IMR-90 (cell line): ENCODE results near the gene RHBDD1. TPM values are rescaled to one million over a fixed set of nuclear protein-coding genes. Genes with fewer than 3 reads are reported as not detected.

Experiments
- ATAC-seq: fragments of 200-7000 bp; cut with Tn5 transposase; 2 replicates; pipeline ENCODE4 v1.9.1; 2020; ENCODE audit warnings: low read depth, mild to moderate bottlenecking, moderate library complexity
- BruUV-seq: library from RNA; stranded (reverse); fragments of 400-500 nt; replicated peaks from 2 replicates; lab custom pipeline; 2021; lab: Mats Ljungman, UMichigan
- CTCF ChIA-PET: fragments of 300-600 bp; formaldehyde crosslinking; extraction: SDS; loops from one replicate; lab custom pipeline; 2021; ENCODE audit warnings: antibody characterized with exemption; lab: Yijun Ruan, JAX
- POLR2A ChIA-PET: fragments of 300-600 bp; sonication (Branson Sonifier 250); formaldehyde crosslinking; loops from one replicate; lab custom pipeline; 2022; ENCODE audit warnings: antibody characterized with exemption; ENCODE audit not compliant: unreplicated experiment; lab: Charles Lee
- DNase-seq: peaks from one replicate; pipeline ENCODE4 v3.0.0; 2013
- H2AFZ ChIP-seq: replicated peaks from 2 replicates; pipeline ENCODE3; 2013; ENCODE audit warnings: low read length, mild to moderate bottlenecking; ENCODE audit not compliant: poor library complexity
- H2AK5ac ChIP-seq: 2 replicates; pipeline ENCODE4 v1.6.1; 2013; ENCODE audit warnings: low read depth, low read length, inconsistent platforms
- H2AK9ac ChIP-seq: replicated peaks from 2 replicates; pipeline ENCODE3; 2013; ENCODE audit warnings: mild to moderate bottlenecking, low read depth, low read length, moderate library complexity; ENCODE audit not compliant: poor library complexity
- H2BK120ac ChIP-seq: 2 replicates; pipeline ENCODE4 v1.6.1; 2013; ENCODE audit warnings: low read depth, low read length, inconsistent platforms
- H2BK15ac ChIP-seq: 3 replicates; pipeline ENCODE4 v1.6.1; 2013; ENCODE audit warnings: low read depth, low read length, inconsistent platforms
- H2BK20ac ChIP-seq: 2 replicates; pipeline ENCODE4 v1.6.1; 2013; ENCODE audit warnings: low read depth, mild to moderate bottlenecking, inconsistent platforms, low read length, moderate library complexity
- H2BK5ac ChIP-seq: 2 replicates; pipeline ENCODE4 v1.6.1; 2013; ENCODE audit warnings: mild to moderate bottlenecking, low read depth, low read length, inconsistent platforms; ENCODE audit not compliant: poor library complexity, severe bottlenecking
- H3K14ac ChIP-seq: replicated peaks from 2 replicates; pipeline ENCODE4 v1.6.1; 2013; ENCODE audit warnings: low read depth, low read length, inconsistent platforms
- H3K18ac ChIP-seq: 2 replicates; pipeline ENCODE4 v1.6.1; 2013; ENCODE audit warnings: low read depth, low read length, control low read depth
- H3K23ac ChIP-seq: 2 replicates; pipeline ENCODE4 v1.6.1; 2013; ENCODE audit warnings: low read depth, low read length, inconsistent platforms
- H3K27ac ChIP-seq: 2 replicates; pipeline ENCODE4 v1.5.1; 2013; ENCODE audit warnings: mild to moderate bottlenecking, control low read depth, low read length; ENCODE audit not compliant: insufficient read depth
- H3K27me3 ChIP-seq: 2 replicates; pipeline ENCODE4 v1.6.1; 2013; ENCODE audit warnings: low read length; ENCODE audit not compliant: control insufficient read depth, insufficient read depth
- H3K36me3 ChIP-seq: 2 replicates; pipeline ENCODE4 v1.6.1; 2013; ENCODE audit warnings: low read length, mixed read lengths; ENCODE audit not compliant: control insufficient read depth, insufficient read depth
- H3K4ac ChIP-seq: 2 replicates; pipeline ENCODE4 v1.6.1; 2013; ENCODE audit warnings: low read depth, low read length, inconsistent platforms
- H3K4me1 ChIP-seq: 2 replicates; pipeline ENCODE4 v1.6.1; 2013; ENCODE audit warnings: low read length, mixed read lengths; ENCODE audit not compliant: control insufficient read depth, insufficient read depth
- H3K4me2 ChIP-seq: 2 replicates; pipeline ENCODE4 v1.6.1; 2013; ENCODE audit warnings: low read depth, mild to moderate bottlenecking, control low read depth, low read length, moderate library complexity
- H3K4me3 ChIP-seq: 2 replicates; pipeline ENCODE4 v1.5.1; 2013; ENCODE audit warnings: low read depth, mild to moderate bottlenecking, control low read depth, low read length, moderate library complexity; ENCODE audit not compliant: insufficient read depth
- H3K56ac ChIP-seq: 2 replicates; pipeline ENCODE4 v1.6.1; 2013; ENCODE audit warnings: low read length, inconsistent platforms; ENCODE audit not compliant: insufficient read depth; ENCODE audit errors: extremely low read depth
- H3K79me1 ChIP-seq, 2 experiments: 2 replicates each; pipeline ENCODE4 v1.6.1; 2013; ENCODE audit warnings: low read length in 2 of 2, inconsistent platforms in 1 of 2, low read depth in 1 of 2
- H3K9ac ChIP-seq: 2 replicates; pipeline ENCODE4 v1.6.1; 2013; ENCODE audit warnings: low read depth, low read length, control low read depth
- H3K9me1 ChIP-seq: 2 replicates; pipeline ENCODE4 v1.6.1; 2013; ENCODE audit warnings: low read length, inconsistent platforms; ENCODE audit not compliant: insufficient read depth
- H3K9me3 ChIP-seq: 2 replicates; pipeline ENCODE4 v1.6.1; 2013; ENCODE audit warnings: low read length; ENCODE audit not compliant: control insufficient read depth, insufficient read depth
- H4K20me1 ChIP-seq: 2 replicates; pipeline ENCODE4 v1.6.1; 2013; ENCODE audit warnings: low read length, inconsistent platforms; ENCODE audit not compliant: insufficient read depth
- H4K5ac ChIP-seq: 2 replicates; pipeline ENCODE4 v1.6.1; 2013; ENCODE audit warnings: mild to moderate bottlenecking, low read depth, low read length, control low read depth
- H4K8ac ChIP-seq, 2 experiments: 2 replicates each; pipeline ENCODE4 v1.6.1; 2013; ENCODE audit warnings: low read depth in 2 of 2, low read length in 2 of 2, control low read depth in 1 of 2, inconsistent platforms in 1 of 2
- H4K91ac ChIP-seq: 2 replicates; pipeline ENCODE4 v1.6.1; 2013; ENCODE audit warnings: low read depth, low read length, inconsistent platforms; ENCODE audit not compliant: insufficient read depth
- BHLHE40 ChIP-seq: fragments of 150-350 bp; IDR thresholded peaks from 2 replicates; pipeline ENCODE4 v1.6.1; 2016; ENCODE audit warnings: mild to moderate bottlenecking, low read depth, low read length
- CEBPB ChIP-seq: IDR thresholded peaks from 2 replicates; pipeline ENCODE4 v1.6.1; 2012; ENCODE audit warnings: low read depth, low read length, improper control_type of control experiment
- CHD1 ChIP-seq: IDR thresholded peaks from 2 replicates; pipeline ENCODE4 v1.6.1; 2012; ENCODE audit warnings: low read depth, low read length, improper control_type of control experiment
- MAFK ChIP-seq: IDR thresholded peaks from 2 replicates; pipeline ENCODE4 v1.6.1; 2012; ENCODE audit warnings: low read depth, low read length, improper control_type of control experiment
- MAZ ChIP-seq: IDR thresholded peaks from 2 replicates; pipeline ENCODE4 v1.6.1; 2012; ENCODE audit warnings: low read depth, mild to moderate bottlenecking, low read length, improper control_type of control experiment, moderate library complexity, borderline replicate concordance
- MXI1 ChIP-seq: IDR thresholded peaks from 2 replicates; pipeline ENCODE4 v1.6.1; 2012; ENCODE audit warnings: low read depth, mild to moderate bottlenecking, low read length, moderate library complexity, borderline replicate concordance
- NFE2L2 ChIP-seq: fragments of 150-350 bp; IDR thresholded peaks from 2 replicates; pipeline ENCODE4 v1.6.1; 2016; ENCODE audit warnings: low read depth, mild to moderate bottlenecking, low read length
- RAD21 ChIP-seq: IDR thresholded peaks from 2 replicates; pipeline ENCODE4 v1.6.1; 2012; ENCODE audit warnings: low read length, improper control_type of control experiment
- WGBS, 2 experiments: methylation state at CpG; one replicate each; pipeline versions ENCODE4 v1.1.5 to v1.1.7; 2013; ENCODE audit warnings: missing lambda C conversion rate in 2 of 2; ENCODE audit not compliant: insufficient read length in 1 of 2; ENCODE audit errors: extremely low coverage in 2 of 2; 5-methylcytosine and 5-hydroxymethylcytosine counted together
- dilution Hi-C: fragments of 300-500 bp; cut with HindIII; formaldehyde crosslinking; loops from one replicate; pipeline ENCODE4 v1.14.3; 2018; ENCODE audit warnings: low sequenced_read_pairs; ENCODE audit not compliant: unreplicated experiment
- in situ Hi-C: fragments of 300-500 bp; cut with MboI; formaldehyde crosslinking; loops from 3 replicates; pipeline ENCODE4 v1.14.3; 2019; ENCODE audit warnings: low sequenced_read_pairs, inconsistent platforms, mixed read lengths
- intact Hi-C: fragments of 100-400 bp; cut with micrococcal nuclease; formaldehyde crosslinking; loops from 2 replicates; pipeline ENCODE4 v1.10.0; 2022
- polyA plus RNA-seq, 3 experiments: library from polyadenylated mRNA; depleted of rRNA; stranded (reverse); fragments of >200 nt; gene quantifications; 2 replicates each; pipeline ENCODE4 v1.2.3, GENCODE V29; 2012; ENCODE audit warnings: low replicate concordance in 1 of 3
- total RNA-seq: library from RNA; depleted of rRNA; stranded (reverse); fragments of >200 nt; gene quantifications from 2 replicates; pipeline ENCODE4 v1.2.3, GENCODE V29; 2012
- TF ChIP-seq, protein P1 (sequence below): conservative IDR thresholded peaks from 2 replicates; pipeline ENCODE4 v1.5.1; 2012; ENCODE audit warnings: mild to moderate bottlenecking, low read depth, low read length, improper control_type of control experiment

RHBDD1 gene
- total and polyA plus RNA-seq, 2 of the 4 experiments (the other 2 are of a cell fraction): 9.7 to 14.0 TPM

DNA sequence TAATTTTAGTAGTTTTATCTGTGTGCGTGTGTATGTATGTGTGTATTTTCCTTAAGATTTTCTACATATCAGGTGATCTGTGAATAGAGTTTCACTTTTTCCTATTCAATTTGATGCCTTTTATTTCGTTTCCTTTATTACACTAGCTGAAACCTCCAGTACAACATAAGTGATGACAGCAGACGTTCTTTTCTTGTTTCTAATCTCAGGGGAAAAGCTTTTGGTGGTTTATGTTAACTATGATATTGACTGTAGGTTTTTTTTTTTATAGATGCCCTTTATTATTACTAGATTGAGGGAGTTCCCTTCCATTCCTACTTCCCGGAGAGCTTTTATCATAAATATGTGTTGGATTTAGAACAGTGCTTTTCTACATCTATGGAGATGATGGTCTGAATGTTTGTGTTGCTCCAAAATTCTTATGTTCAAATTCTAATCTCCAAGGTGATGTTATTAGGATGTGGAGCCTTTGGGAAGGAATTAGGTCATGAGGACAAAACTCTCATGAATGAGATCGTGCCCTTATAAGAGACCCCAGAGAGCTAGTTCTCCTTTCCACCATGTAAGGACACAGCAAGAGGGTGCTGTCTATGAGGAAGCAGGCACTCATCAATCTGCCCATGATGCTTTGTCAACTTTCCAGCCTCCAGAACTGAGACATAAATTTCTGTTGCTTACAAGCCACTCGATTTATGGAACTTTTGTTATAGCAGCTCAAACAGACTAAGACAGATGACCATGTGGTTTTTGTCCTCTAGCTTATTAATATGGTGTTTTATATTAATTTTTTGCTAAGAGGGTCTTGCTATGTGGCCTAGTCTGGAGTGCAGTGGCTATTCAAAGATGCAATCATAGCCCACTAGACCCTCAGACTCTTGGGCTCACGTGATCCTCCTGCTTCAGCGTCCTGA is 5.9 kb upstream of the RHBDD1 start:
- H4K8ac ChIP-seq: no peak overlapping the region
- no peak overlapping the region for H3K23ac ChIP-seq
- H4K5ac ChIP-seq: no peak overlapping the region
- no peak overlapping the region for H3K27ac ChIP-seq
- H2BK5ac ChIP-seq: no peak overlapping the region
- dilution Hi-C loops: no loop called here
- H3K4me1 ChIP-seq: no peaks in the 10 kb centered on the region
- H3K79me1 ChIP-seq: peaks cover 0 to under 1% of the 10 kb centered on the region in 2 experiments; a peak in 3 of 4 replicates
- H2BK15ac ChIP-seq: no peak overlapping the region
- no peak overlapping the region for H3K4me3 ChIP-seq
- H3K9me3 ChIP-seq: no peaks in the 10 kb centered on the region
- DNase-seq (no peak), ATAC-seq (no peak)
- no peak overlapping the region for H3K4me2 ChIP-seq
- no peak overlapping the region for H3K9ac ChIP-seq
- H2AFZ ChIP-seq: no peak overlapping the region
- ChIA-PET CTCF (no interaction called here), POLR2A (no interaction called here)
- intact Hi-C loops: no loop called here
- TF ChIP-seq NFE2L2 (no peak), RAD21 (no peak), CHD1 (no peak), MXI1 (no peak), MAZ (no peak), MAFK (no peak), BHLHE40 (no peak), CEBPB (no peak)
- TF ChIP-seq, protein P1, sequence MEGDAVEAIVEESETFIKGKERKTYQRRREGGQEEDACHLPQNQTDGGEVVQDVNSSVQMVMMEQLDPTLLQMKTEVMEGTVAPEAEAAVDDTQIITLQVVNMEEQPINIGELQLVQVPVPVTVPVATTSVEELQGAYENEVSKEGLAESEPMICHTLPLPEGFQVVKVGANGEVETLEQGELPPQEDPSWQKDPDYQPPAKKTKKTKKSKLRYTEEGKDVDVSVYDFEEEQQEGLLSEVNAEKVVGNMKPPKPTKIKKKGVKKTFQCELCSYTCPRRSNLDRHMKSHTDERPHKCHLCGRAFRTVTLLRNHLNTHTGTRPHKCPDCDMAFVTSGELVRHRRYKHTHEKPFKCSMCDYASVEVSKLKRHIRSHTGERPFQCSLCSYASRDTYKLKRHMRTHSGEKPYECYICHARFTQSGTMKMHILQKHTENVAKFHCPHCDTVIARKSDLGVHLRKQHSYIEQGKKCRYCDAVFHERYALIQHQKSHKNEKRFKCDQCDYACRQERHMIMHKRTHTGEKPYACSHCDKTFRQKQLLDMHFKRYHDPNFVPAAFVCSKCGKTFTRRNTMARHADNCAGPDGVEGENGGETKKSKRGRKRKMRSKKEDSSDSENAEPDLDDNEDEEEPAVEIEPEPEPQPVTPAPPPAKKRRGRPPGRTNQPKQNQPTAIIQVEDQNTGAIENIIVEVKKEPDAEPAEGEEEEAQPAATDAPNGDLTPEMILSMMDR: no peak
- H3K14ac ChIP-seq: no peak overlapping the region
- in situ Hi-C loops: no loop called here
- no peak overlapping the region for H2AK9ac ChIP-seq
- no CpG with 5 or more reads among the region's 8 CpGs for WGBS, 2 experiments
- no peaks in the 10 kb centered on the region for H4K20me1 ChIP-seq
- no peak overlapping the region for H2BK20ac ChIP-seq
- H3K27me3 ChIP-seq: no peaks in the 10 kb centered on the region
- no peaks in the 10 kb centered on the region for H3K9me1 ChIP-seq
- no peak overlapping the region for H2BK120ac ChIP-seq
- no peak overlapping the region for H2AK5ac ChIP-seq
- no peak overlapping the region for H3K18ac ChIP-seq
- no peaks in the 10 kb centered on the region for H3K36me3 ChIP-seq
- no peak overlapping the region for H3K4ac ChIP-seq
- no peak overlapping the region for H4K91ac ChIP-seq
- H3K56ac ChIP-seq: no peak overlapping the region
- BruUV-seq: no TSS peak
